Nephron progenitor cell (in vitro differentiated cells): Measurements from ENCODE around the gene APOBEC3H.

Experiments
- DNase-seq: peaks from one replicate; pipeline ENCODE4 v3.0.0; 2021
- H3K27ac Mint-ChIP-seq: 2 replicates; pipeline ENCODE4 v1.8.0; 2021; ENCODE audit warnings: mild to moderate bottlenecking, moderate library complexity, mixed read lengths
- H3K27me3 Mint-ChIP-seq: 2 replicates; pipeline ENCODE4 v1.8.0; 2021; ENCODE audit warnings: mild to moderate bottlenecking, low read depth, mixed read lengths; ENCODE audit not compliant: poor library complexity
- H3K36me3 Mint-ChIP-seq: 2 replicates; pipeline ENCODE4 v1.8.0; 2021; ENCODE audit warnings: low read depth, mixed read lengths
- H3K4me1 Mint-ChIP-seq: 2 replicates; pipeline ENCODE4 v1.8.0; 2021; ENCODE audit warnings: mixed read lengths
- H3K4me3 Mint-ChIP-seq: 2 replicates; pipeline ENCODE4 v1.8.0; 2021; ENCODE audit warnings: mild to moderate bottlenecking, moderate library complexity, mixed read lengths
- H3K9me3 Mint-ChIP-seq: 2 replicates; pipeline ENCODE4 v1.8.0; 2021; ENCODE audit warnings: mild to moderate bottlenecking, moderate library complexity, mixed read lengths
- TF ChIP-seq, protein P1 (sequence below): fragments of 200-600 bp; sonication (generic); IDR thresholded peaks from 2 replicates; pipeline ENCODE4 v1.5.0; 2021; ENCODE audit warnings: antibody characterized with exemption

APOBEC3H gene

DNA sequence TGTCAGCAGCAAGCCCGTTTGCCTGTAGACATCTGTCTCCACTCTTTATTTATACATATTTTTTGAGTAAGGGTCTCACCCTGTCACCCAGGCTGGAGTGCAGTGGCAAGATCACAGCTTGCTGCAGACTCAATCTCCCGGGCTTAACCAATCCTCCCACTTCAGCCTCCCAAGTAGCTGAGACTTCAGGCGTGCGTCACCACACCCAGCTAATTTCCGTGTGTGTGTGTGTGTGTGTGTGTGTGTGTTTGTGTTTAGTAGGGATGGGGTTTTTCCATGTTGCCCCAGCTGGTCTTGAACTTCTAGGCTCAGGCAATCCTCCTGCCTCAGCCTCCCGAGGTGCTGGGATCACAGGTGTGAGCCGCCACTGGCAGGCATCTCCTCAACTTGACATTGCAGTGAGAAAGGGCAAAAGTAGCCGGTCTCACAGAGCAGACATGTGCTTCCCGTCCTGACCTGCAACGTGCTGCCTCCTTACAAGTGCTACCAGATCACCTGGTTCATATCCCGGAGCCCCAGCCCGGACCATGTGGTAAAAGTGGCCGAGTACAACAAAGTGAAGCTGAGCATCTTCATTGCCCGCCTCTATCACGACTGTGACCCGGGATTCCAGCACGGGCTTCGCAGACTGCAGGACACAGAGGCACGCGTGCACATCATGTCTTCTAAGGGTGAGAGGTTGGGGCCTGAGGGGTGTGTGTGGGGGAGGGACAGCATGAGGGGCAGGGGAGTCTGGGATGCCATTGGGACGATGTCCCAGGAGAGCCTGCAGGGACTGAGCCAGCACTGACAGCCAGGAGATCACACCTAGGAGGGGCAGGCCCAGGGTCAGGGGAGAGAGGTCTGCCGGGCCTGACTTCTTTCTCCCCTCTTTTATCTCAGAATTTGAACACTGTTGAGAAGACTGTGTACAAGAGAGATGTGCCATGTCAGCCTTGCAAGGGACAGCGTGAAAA, 5.6 kb upstream of the APOBEC3H start:
- TF ChIP-seq, protein P1, sequence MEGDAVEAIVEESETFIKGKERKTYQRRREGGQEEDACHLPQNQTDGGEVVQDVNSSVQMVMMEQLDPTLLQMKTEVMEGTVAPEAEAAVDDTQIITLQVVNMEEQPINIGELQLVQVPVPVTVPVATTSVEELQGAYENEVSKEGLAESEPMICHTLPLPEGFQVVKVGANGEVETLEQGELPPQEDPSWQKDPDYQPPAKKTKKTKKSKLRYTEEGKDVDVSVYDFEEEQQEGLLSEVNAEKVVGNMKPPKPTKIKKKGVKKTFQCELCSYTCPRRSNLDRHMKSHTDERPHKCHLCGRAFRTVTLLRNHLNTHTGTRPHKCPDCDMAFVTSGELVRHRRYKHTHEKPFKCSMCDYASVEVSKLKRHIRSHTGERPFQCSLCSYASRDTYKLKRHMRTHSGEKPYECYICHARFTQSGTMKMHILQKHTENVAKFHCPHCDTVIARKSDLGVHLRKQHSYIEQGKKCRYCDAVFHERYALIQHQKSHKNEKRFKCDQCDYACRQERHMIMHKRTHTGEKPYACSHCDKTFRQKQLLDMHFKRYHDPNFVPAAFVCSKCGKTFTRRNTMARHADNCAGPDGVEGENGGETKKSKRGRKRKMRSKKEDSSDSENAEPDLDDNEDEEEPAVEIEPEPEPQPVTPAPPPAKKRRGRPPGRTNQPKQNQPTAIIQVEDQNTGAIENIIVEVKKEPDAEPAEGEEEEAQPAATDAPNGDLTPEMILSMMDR: no peak
- Mint-ChIP-seq H3K36me3 (no peaks in the 10 kb centered on the region), H3K27me3 (peaks cover 13% of the 10 kb centered on the region), H3K4me3 (no peak overlapping the region), H3K4me1 (peaks cover 73% of the 10 kb centered on the region), H3K27ac (no peak overlapping the region), H3K9me3 (no peaks in the 10 kb centered on the region)
- DNase-seq: no peak

- TF ChIP-seq, protein P1: no peak
- H3K27me3 Mint-ChIP-seq: peaks cover 12% of the 10 kb centered on the region
- H3K4me1 Mint-ChIP-seq: peaks cover 74% of the 10 kb centered on the region
- H3K4me3 Mint-ChIP-seq: no peak overlapping the region
- H3K9me3 Mint-ChIP-seq: no peaks in the 10 kb centered on the region
- no peak for DNase-seq
- no peaks in the 10 kb centered on the region for H3K36me3 Mint-ChIP-seq
- H3K27ac Mint-ChIP-seq: no peak overlapping the region
Observed at GRCh38 chr22:39092111-39092862, 4.8 kb upstream of the APOBEC3H start.

DNA sequence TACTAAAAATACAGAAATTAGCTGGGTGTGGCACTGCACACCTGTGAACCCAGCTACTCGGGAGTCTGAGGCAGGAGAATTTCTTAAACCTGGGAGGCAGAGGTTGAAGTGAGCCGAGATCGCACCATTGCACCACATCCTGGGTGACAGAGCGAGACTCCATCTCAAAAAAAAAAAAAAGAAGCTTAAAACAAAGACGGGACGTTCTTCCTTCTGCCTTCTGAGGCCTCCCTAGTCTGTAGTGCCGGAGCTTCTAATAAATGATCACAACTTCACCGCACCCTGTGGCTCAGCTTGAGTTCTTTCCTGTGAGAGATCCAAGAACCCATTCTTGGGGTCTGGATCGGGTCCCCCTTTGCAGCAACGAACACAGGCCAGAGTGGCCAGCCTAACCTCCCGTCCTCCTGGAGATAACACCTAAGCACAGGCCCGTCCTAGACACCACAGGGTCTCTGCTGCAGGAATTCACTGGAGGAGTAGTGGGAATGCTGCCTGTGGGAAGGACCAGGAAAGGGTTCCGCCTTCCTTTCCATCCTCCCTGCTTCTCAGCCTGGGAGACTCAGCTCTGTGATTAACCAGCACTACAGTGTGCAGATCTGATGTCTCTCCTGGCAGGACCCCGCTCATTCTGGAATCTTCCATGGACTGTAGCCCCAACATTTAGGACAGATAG, 2.2 kb upstream of the APOBEC3H start:
- H3K4me3 Mint-ChIP-seq: no peak overlapping the region
- peak overlapping the region; percentile 68 for H3K27ac Mint-ChIP-seq
- H3K36me3 Mint-ChIP-seq: no peaks in the 10 kb centered on the region
- peaks cover 71% of the 10 kb centered on the region for H3K4me1 Mint-ChIP-seq
- no peaks in the 10 kb centered on the region for H3K9me3 Mint-ChIP-seq
- DNase-seq: no peak
- H3K27me3 Mint-ChIP-seq: peaks cover 3% of the 10 kb centered on the region
- TF ChIP-seq, protein P1: no peak

GRCh38 chr22:39095971-39096370, 1.1 kb upstream of the APOBEC3H start:
- no peaks in the 10 kb centered on the region for H3K36me3 Mint-ChIP-seq
- no peak overlapping the region for H3K4me3 Mint-ChIP-seq
- H3K9me3 Mint-ChIP-seq: no peaks in the 10 kb centered on the region
- TF ChIP-seq, protein P1: no peak
- peaks cover 79% of the 10 kb centered on the region for H3K4me1 Mint-ChIP-seq
- H3K27ac Mint-ChIP-seq: no peak overlapping the region
- no peak for DNase-seq
- peaks cover 3% of the 10 kb centered on the region for H3K27me3 Mint-ChIP-seq

DNA sequence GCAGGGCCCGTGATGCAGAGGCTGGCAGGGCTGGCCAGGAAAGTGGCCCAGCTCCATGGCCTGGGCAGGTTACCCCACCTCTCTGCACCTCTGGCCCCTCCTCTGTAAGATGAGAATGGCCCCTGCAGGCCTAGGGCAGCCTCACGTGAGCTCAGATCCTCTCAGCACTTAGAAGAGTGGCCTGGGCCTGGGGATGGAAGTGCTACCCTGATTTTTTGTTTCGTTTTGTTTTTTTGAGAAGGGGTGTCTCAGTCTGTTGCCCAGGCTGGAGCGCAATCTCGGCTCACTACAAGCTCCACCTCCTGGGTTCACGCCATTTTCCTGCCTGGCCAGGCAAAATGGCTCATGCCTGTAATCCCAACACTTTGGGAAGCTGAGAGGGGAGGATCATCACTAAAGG, 982 bp downstream of the APOBEC3H start:
- Mint-ChIP-seq H3K27me3 (peaks cover 7% of the 10 kb centered on the region), H3K4me3 (peak overlapping the region; percentile 40), H3K27ac (peak overlapping the region; percentile 96), H3K9me3 (no peaks in the 10 kb centered on the region), H3K36me3 (no peaks in the 10 kb centered on the region), H3K4me1 (peaks cover 74% of the 10 kb centered on the region)
- TF ChIP-seq, protein P1: no peak
- no peak for DNase-seq
